HepG2 (cell line): ENCODE data around the gene TMEM87A. TPM values are rescaled to one million over a fixed set of nuclear protein-coding genes. Genes with fewer than 3 reads are reported as not detected.

Experiments
- ATAC-seq: fragments of 200-7000 bp; cut with Tn5 transposase; 3 replicates; pipeline ENCODE4 v1.9.1; 2020; ENCODE audit warnings: mild to moderate bottlenecking, moderate library complexity
- BruUV-seq: library from RNA; stranded (reverse); fragments of 400-500 nt; replicated peaks from 2 replicates; lab custom pipeline; 2021; lab: Mats Ljungman, UMichigan
- CTCF ChIA-PET: fragments of 300-600 bp; formaldehyde crosslinking; extraction: SDS; loops from one replicate; lab custom pipeline; 2021; ENCODE audit warnings: low total read pairs, inconsistent platforms, low intra/inter-chr PET ratio; lab: Yijun Ruan, JAX
- POLR2A ChIA-PET: fragments of 350-600 bp; sonication (Branson Sonifier 250); formaldehyde crosslinking; loops from one replicate; lab custom pipeline; 2020; ENCODE audit warnings: antibody characterized with exemption, inconsistent platforms; lab: Yijun Ruan, JAX
- DNase-seq: peaks from one replicate; pipeline ENCODE4 v3.0.0-alpha.2; 2015; ENCODE audit warnings: low spot score
- FAIRE-seq: peaks from 3 replicates; lab custom pipeline; 2011; peaks lifted over from hg19 to GRCh38; lab: Jason Lieb, UNC
- H2AFZ ChIP-seq: one replicate; pipeline ENCODE4 v1.6.1; 2011; ENCODE audit warnings: low read length, inconsistent platforms
- H3K27ac ChIP-seq: fragments of 300-600 bp; 3 replicates; pipeline ENCODE4 v1.8.0; 2011; ENCODE audit warnings: mixed run types, mild to moderate bottlenecking, mixed read lengths, low read length, inconsistent platforms; ENCODE audit not compliant: insufficient read depth; ENCODE audit errors: extremely low read length
- H3K27me3 ChIP-seq, 2 experiments: fragments of 200-600 bp in 1 of 2; 2 replicates in 1 of 2; 3 replicates in 1 of 2; pipeline versions ENCODE4 v1.6.0 to v1.8.0; 2011; ENCODE audit warnings: low read length in 2 of 2, mild to moderate bottlenecking in 2 of 2, moderate library complexity in 2 of 2, inconsistent platforms in 1 of 2; ENCODE audit not compliant: insufficient read depth in 2 of 2, control insufficient read depth in 1 of 2
- H3K36me3 ChIP-seq, 2 experiments: fragments of 200-600 bp in 1 of 2; replicated peaks in 1 of 2; 2 replicates in 1 of 2; 3 replicates in 1 of 2; pipeline versions ENCODE4 v1.5.1 to v1.8.0; 2011; ENCODE audit warnings: low read length in 2 of 2, inconsistent platforms in 1 of 2; ENCODE audit not compliant: insufficient read depth in 2 of 2, control insufficient read depth in 1 of 2
- H3K4me1 ChIP-seq: 2 replicates; pipeline ENCODE4 v1.5.1; 2012; ENCODE audit warnings: low read length, inconsistent platforms; ENCODE audit not compliant: insufficient read depth
- H3K4me2 ChIP-seq: 2 replicates; pipeline ENCODE4 v1.6.0; 2011; ENCODE audit warnings: low read depth, low read length, inconsistent platforms
- H3K4me3 ChIP-seq, 3 experiments: fragments of 200-600 bp in 1 of 3; sonication (generic), shearing (Covaris generic) in 1 of 3; replicated peaks in 1 of 3; 2 replicates each; pipeline ENCODE4 v1.5.1; 2011 to 2016; ENCODE audit warnings: low read length in 3 of 3, inconsistent platforms in 2 of 3, low read depth in 2 of 3, mild to moderate bottlenecking in 2 of 3, control low read depth in 1 of 3, mixed read lengths in 1 of 3; ENCODE audit not compliant: insufficient read depth in 1 of 3
- H3K79me2 ChIP-seq: one replicate; pipeline ENCODE4 v1.6.1; 2011; ENCODE audit warnings: low read length, inconsistent platforms; ENCODE audit not compliant: insufficient read depth
- H3K9ac ChIP-seq: 2 replicates; pipeline ENCODE4 v1.6.0; 2011; ENCODE audit warnings: mild to moderate bottlenecking, low read depth, low read length, inconsistent platforms; ENCODE audit not compliant: insufficient read depth
- H3K9me3 ChIP-seq: 2 replicates; pipeline ENCODE4 v1.5.1; 2012; ENCODE audit warnings: mild to moderate bottlenecking, low read length
- H4K20me1 ChIP-seq: 2 replicates; pipeline ENCODE4 v1.6.0; 2011; ENCODE audit warnings: inconsistent platforms, mild to moderate bottlenecking, low read length, moderate library complexity; ENCODE audit not compliant: insufficient read depth
- CHCHD3 ChIP-seq: sonication (generic); formaldehyde crosslinking; IDR thresholded peaks from 2 replicates; pipeline ENCODE4 v1.8.0; 2022; ENCODE audit warnings: mild to moderate bottlenecking, missing genetic modification reagents, moderate library complexity
- EHMT2 ChIP-seq: fragments of 200-600 bp; sonication (generic); IDR thresholded peaks from 2 replicates; pipeline ENCODE4 v1.7.0; 2017; ENCODE audit warnings: antibody characterized with exemption, low read depth, low read length, borderline replicate concordance
- HOXA3 ChIP-seq: sonication (generic); formaldehyde crosslinking; IDR thresholded peaks from 2 replicates; pipeline ENCODE4 v1.5.0; 2020; ENCODE audit warnings: missing genetic modification reagents
- MBNL3 ChIP-seq: fragments of 250-450 bp; sonication (Bioruptor Pico); conservative IDR thresholded peaks from 2 replicates; pipeline ENCODE4 v1.8.0; 2022; ENCODE audit warnings: mild to moderate bottlenecking, inconsistent platforms
- MIER3 ChIP-seq: IDR thresholded peaks from 2 replicates; pipeline ENCODE4 v1.6.1; 2016; ENCODE audit warnings: missing compliant biosample characterization, borderline replicate concordance
- RAD51 ChIP-seq: fragments of 450-650 bp; IDR thresholded peaks from 2 replicates; pipeline ENCODE4 v1.6.1; 2016; ENCODE audit warnings: borderline replicate concordance
- SNAPC2 ChIP-seq: sonication (generic); formaldehyde crosslinking; IDR thresholded peaks from 2 replicates; pipeline ENCODE4 v1.8.1; 2022; ENCODE audit warnings: mild to moderate bottlenecking, missing genetic modification reagents
- TCF7L2 ChIP-seq: IDR thresholded peaks from 2 replicates; pipeline ENCODE4 v1.6.1; 2011; ENCODE audit warnings: mild to moderate bottlenecking, low read depth, low read length, moderate library complexity
- TSC22D2 ChIP-seq: sonication (generic); formaldehyde crosslinking; IDR thresholded peaks from 2 replicates; pipeline ENCODE4 v1.5.1; 2020; ENCODE audit warnings: missing genetic modification reagents, mild to moderate bottlenecking, borderline replicate concordance
- ZNF180 ChIP-seq: sonication (generic); formaldehyde crosslinking; IDR thresholded peaks from 2 replicates; pipeline ENCODE4 v1.4.0; 2020; ENCODE audit warnings: low read depth, missing genetic modification reagents, borderline replicate concordance
- ZNF274 ChIP-seq: sonication (generic); formaldehyde crosslinking; IDR thresholded peaks from 2 replicates; pipeline ENCODE4 v1.5.1; 2020; ENCODE audit warnings: mild to moderate bottlenecking, missing genetic modification reagents
- ZNF280B ChIP-seq: sonication (generic); formaldehyde crosslinking; IDR thresholded peaks from 2 replicates; pipeline ENCODE4 v1.5.0; 2020; ENCODE audit warnings: missing genetic modification reagents, mild to moderate bottlenecking, borderline replicate concordance
- ZNF629 ChIP-seq: sonication (generic); formaldehyde crosslinking; conservative IDR thresholded peaks from 2 replicates; pipeline ENCODE4 v1.5.0; 2020; ENCODE audit warnings: missing genetic modification reagents
- WGBS: methylation state at CpG from one replicate; pipeline ENCODE4 v1.1.6; 2017; ENCODE audit warnings: low lambda C conversion rate; 5-methylcytosine and 5-hydroxymethylcytosine counted together
- in situ Hi-C: cut with HindIII; loops from 2 replicates; pipeline ENCODE4 v1.10.0; 2017; ENCODE audit warnings: low pct_unique_long_range_greater_than_20kb; ENCODE audit not compliant: extremely low pct_ligation_motif_present
- intact Hi-C: fragments of 100-400 bp; cut with micrococcal nuclease; formaldehyde crosslinking; loops from one replicate; pipeline ENCODE4 v1.10.0; 2022; ENCODE audit not compliant: unreplicated experiment
- polyA plus RNA-seq, 8 experiments: library from polyadenylated mRNA; depleted of rRNA in 3 of 8; stranded (reverse) in 7 of 8; unstranded in 1 of 8; fragments of >200 nt; fragmentation: Illumina TruSeq in 4 of 8; extraction: Trizol in 4 of 8; gene quantifications; 2 replicates each; pipeline versions ENCODE4 v1.2.1 to v1.2.3, GENCODE V29; 2011 to 2016; ENCODE audit warnings: low read depth in 4 of 8, missing spikeins in 1 of 8, mixed read lengths in 1 of 8; ENCODE audit not compliant: insufficient read depth in 1 of 8
- total RNA-seq, 5 experiments: library from RNA; depleted of rRNA; stranded (reverse); fragments of >200 nt; fragmentation: Illumina TruSeq; extraction: Trizol; gene quantifications; 2 replicates each; pipeline ENCODE4 v1.2.3, GENCODE V29; 2016; ENCODE audit warnings: low read depth in 1 of 5

TMEM87A gene
- total and polyA plus RNA-seq, 2 of the 13 experiments (the other 11 are each of a cell fraction or from before 2014, with no cell fraction given) = 20.2 to 42.8 TPM

- CTCF ChIA-PET = no interaction called here
- peak overlapping the region; percentile 89 for H3K4me2 ChIP-seq
Observed at GRCh38 chr15:42270996-42271395, 2.2 kb downstream of the TMEM87A start.

More at GRCh38 chr15:42270996-42271395, 2.2 kb downstream of the TMEM87A start:
- in situ Hi-C loops (no loop called here), intact Hi-C loops (loop anchor here (5.0 kb wide), 1 partner anchor 201 kb away; no protein-coding TSS in a partner anchor)
- DNase-seq (no peak), FAIRE-seq (no peak), ATAC-seq (no peak)
- no TSS peak for BruUV-seq
- Histone ChIP-seq H3K79me2 (peaks cover 61% of the 10 kb centered on the region), H3K4me1 (peaks cover 35% of the 10 kb centered on the region), H3K27me3 (no peaks in the 10 kb centered on the region; a peak in 1 of 5 replicates), H3K9ac (peak overlapping the region; percentile 30; the same call in 1 of the 2 replicates), H3K9me3 (no peaks in the 10 kb centered on the region), H4K20me1 (peaks cover 8% of the 10 kb centered on the region; the same call in 1 of the 2 replicates), H3K4me3 (peak overlapping the region; percentile 8 to 80 (median 29); a peak in 5 of 6 replicates), H2AFZ (no peak overlapping the region), H3K36me3 (peaks cover 1 to 22% of the 10 kb centered on the region in 2 experiments; a peak in 4 of 5 replicates)
- 72% methylated on average over 5 of the region's 5 CpGs for WGBS
- POLR2A ChIA-PET = interaction anchor here (0.9 to 1.2 kb wide), 2 partner anchors 16 to 114 kb away, joined by 3 read pairs; no protein-coding TSS in a partner anchor
- TF ChIP-seq EHMT2 (no peak), MIER3 (CRISPR knock-in tag) (no peak), ZNF629 (no peak), ZNF180 (no peak), HOXA3 (no peak), MBNL3 (no peak), TCF7L2 (no peak), ZNF280B (CRISPR knock-in tag) (no peak), SNAPC2 (CRISPR knock-in tag) (no peak), CHCHD3 (CRISPR knock-in tag) (no peak), RAD51 (no peak), TSC22D2 (no peak), ZNF274 (CRISPR knock-in tag) (no peak)
- TF ChIP-seq, all 625 proteins: peak for 0
- no peak overlapping the region for H3K27ac ChIP-seq
